Heart right ventricle (tissue), 16 donors: ENCODE measurements around the gene ARHGAP42. TPM values are rescaled to one million over a fixed set of nuclear protein-coding genes. Genes with fewer than 3 reads are reported as not detected.

Experiments used
- ATAC-seq, 8 donors: fragments of 200-7000 bp; cut with Tn5 transposase; one replicate each; pipeline ENCODE4 v1.9.1; 2020; ENCODE audit warnings: mild to moderate bottlenecking in 8 of 8, moderate library complexity in 8 of 8, moderate number of reproducible peaks in 1 of 8
- DNase-seq, 2 donors: peaks; one replicate each; pipeline ENCODE4 v3.0.0-alpha.2; 2020
- H3K27ac ChIP-seq, 10 donors: fragments of 200-600 bp; sonication (generic) in 2 of 10; one replicate each; pipeline versions ENCODE4 v1.5.0 to v1.8.0; 2020 to 2022; ENCODE audit warnings: mild to moderate bottlenecking in 3 of 10
- H3K27me3 ChIP-seq, 7 donors: fragments of 200-600 bp; one replicate each; pipeline ENCODE4 v1.8.0; 2021 to 2022; ENCODE audit warnings: mild to moderate bottlenecking in 2 of 7
- H3K36me3 ChIP-seq, 9 donors: fragments of 200-600 bp; sonication (generic) in 1 of 9; one replicate each; pipeline versions ENCODE4 v1.5.0 to v1.8.0; 2020 to 2022; ENCODE audit warnings: mild to moderate bottlenecking in 2 of 9
- H3K4me1 ChIP-seq, 9 donors: fragments of 200-600 bp; sonication (generic) in 1 of 9; one replicate each; pipeline versions ENCODE4 v1.5.0 to v1.8.0; 2020 to 2022; ENCODE audit warnings: mild to moderate bottlenecking in 4 of 9
- H3K4me3 ChIP-seq, 10 donors: fragments of 200-600 bp; sonication (generic) in 2 of 10; one replicate each; pipeline versions ENCODE4 v1.5.0 to v1.8.0; 2020 to 2022; ENCODE audit warnings: mild to moderate bottlenecking in 7 of 10, moderate library complexity in 2 of 10
- H3K9me3 ChIP-seq, 11 donors: fragments of 200-600 bp in 10 of 11; sonication (generic) in 2 of 11; one replicate each; pipeline versions ENCODE4 v1.5.0 to v1.8.0; 2013 to 2022; ENCODE audit warnings: mild to moderate bottlenecking in 2 of 11, control low read depth in 1 of 11, moderate library complexity in 1 of 11
- WGBS, 2 donors: extraction: QIAGEN DNeasy Blood & Tissue Kit; methylation state at CpG; one replicate each; pipeline ENCODE4 v1.1.7; 2013; ENCODE audit warnings: inconsistent platforms in 1 of 2; 5-methylcytosine and 5-hydroxymethylcytosine counted together
- intact Hi-C, 10 donors: fragments of 100-400 bp; cut with DNase I; formaldehyde crosslinking; loops; one replicate each; pipeline versions ENCODE4 v1.11.1 to v1.14.2; 2022
- polyA plus RNA-seq, 2 donors: library from polyadenylated mRNA; stranded (reverse); fragments of 200-250 nt; gene quantifications; one replicate each; pipeline ENCODE4 v1.2.3, GENCODE V29; 2013
- total RNA-seq, 10 donors: library from RNA; stranded (reverse); fragmentation: NEBNext Ultra II Directional in 3 of 10; extraction: Animal tissue kit (Norgen Biotek cat#: 25700) in 3 of 10; gene quantifications; one replicate each; pipeline versions ENCODE4 v1.2.1 to v1.2.4, GENCODE V29; 2021 to 2023
- TF ChIP-seq, protein P1 (sequence below), 9 donors: fragments of 200-600 bp; sonication (generic) in 2 of 9; IDR thresholded peaks; one replicate each; pipeline versions ENCODE4 v1.5.0 to v1.8.0; 2021 to 2022; ENCODE audit warnings: antibody characterized with exemption in 9 of 9, mild to moderate bottlenecking in 5 of 9, moderate library complexity in 1 of 9
- donor health status: Arrhythmogenic right ventricular cardiomyopathy.
- donor health status: ischemic (EF 13 %, LVEDD 7.1; RV severe dilation, severe dysfunction).
- donor health status: healthy with polysubstance abuse.
- donor health status: DM: no; HTN: yes; CAD: no.
- donor health status: DM: no; HTN: no; CAD: no.
- donor health status: ischemic (EF 25% LVEDD 6.9; RV normal size, moderate dysfunction).
- donor health status: ischemic (EF 25% LVEDD 5.7; RV mildly dilated, moderate dysfunction).
- donor health status: healthy.
- donor health status: DM: yes; HTN: yes; CAD: no.
- donor health status: Ischemic cardiomyopathy.
- donor health status: ischemic (EF 35%, LVEDD 5.7; RV mildly dilated, moderate dysfunction).
- donor health status: nonischemic (EF 11% LVEDD 7.7; RV severe dilation, severe dysfunction).
- donor health status: DM: yes; HTN: yes; CAD: no.
- donor health status: PGD.
- donor health status: ischemic (EF 29% LVEDD 5.4; RV normal size, mild dysfunction).
- donor health status: nonischemic (EF 23%, LVEDD 6.1; RV moderate dilation, normal function).

ARHGAP42 gene
- total and polyA plus RNA-seq, 12 donors: 3.9 to 13.1 (median 8.8) TPM

DNA sequence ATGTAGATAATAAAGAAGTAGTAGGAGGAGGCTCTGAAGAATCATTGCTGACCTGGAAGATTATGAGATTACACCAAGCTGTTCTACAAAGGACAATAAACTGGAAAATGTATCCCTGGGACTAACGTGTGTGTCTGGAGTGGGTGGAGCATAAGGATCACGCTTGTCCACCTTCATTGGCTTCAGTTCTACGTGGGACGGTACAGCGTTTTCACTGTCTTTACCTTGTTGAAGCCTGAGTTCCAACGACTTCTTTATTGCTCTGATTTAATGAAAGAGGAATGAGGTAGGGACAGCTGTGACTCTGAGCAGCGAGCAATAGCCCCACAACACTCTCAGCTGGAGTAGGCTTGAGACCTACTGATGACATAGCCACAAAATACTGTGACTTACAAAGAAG lies 87.0 kb downstream of the ARHGAP42 start:
- H3K27ac ChIP-seq: no peak overlapping the region
- no peaks in the 10 kb centered on the region for H3K9me3 ChIP-seq
- WGBS, 2 donors: 92 to 95% methylated on average over 7 of the region's 7 CpGs
- peaks cover 0 to 26% (median 8%) of the 10 kb centered on the region in 9 donors for H3K36me3 ChIP-seq
- no peak for ATAC-seq
- intact Hi-C loops: no loop called here
- no peak for DNase-seq
- peaks cover 0 to 21% (median 3%) of the 10 kb centered on the region in 9 donors for H3K4me1 ChIP-seq
- TF ChIP-seq, protein P1, sequence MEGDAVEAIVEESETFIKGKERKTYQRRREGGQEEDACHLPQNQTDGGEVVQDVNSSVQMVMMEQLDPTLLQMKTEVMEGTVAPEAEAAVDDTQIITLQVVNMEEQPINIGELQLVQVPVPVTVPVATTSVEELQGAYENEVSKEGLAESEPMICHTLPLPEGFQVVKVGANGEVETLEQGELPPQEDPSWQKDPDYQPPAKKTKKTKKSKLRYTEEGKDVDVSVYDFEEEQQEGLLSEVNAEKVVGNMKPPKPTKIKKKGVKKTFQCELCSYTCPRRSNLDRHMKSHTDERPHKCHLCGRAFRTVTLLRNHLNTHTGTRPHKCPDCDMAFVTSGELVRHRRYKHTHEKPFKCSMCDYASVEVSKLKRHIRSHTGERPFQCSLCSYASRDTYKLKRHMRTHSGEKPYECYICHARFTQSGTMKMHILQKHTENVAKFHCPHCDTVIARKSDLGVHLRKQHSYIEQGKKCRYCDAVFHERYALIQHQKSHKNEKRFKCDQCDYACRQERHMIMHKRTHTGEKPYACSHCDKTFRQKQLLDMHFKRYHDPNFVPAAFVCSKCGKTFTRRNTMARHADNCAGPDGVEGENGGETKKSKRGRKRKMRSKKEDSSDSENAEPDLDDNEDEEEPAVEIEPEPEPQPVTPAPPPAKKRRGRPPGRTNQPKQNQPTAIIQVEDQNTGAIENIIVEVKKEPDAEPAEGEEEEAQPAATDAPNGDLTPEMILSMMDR (IDR thresholded peaks at IDR 0.05): no peak
- no peaks in the 10 kb centered on the region for H3K27me3 ChIP-seq
- no peak overlapping the region for H3K4me3 ChIP-seq

DNA sequence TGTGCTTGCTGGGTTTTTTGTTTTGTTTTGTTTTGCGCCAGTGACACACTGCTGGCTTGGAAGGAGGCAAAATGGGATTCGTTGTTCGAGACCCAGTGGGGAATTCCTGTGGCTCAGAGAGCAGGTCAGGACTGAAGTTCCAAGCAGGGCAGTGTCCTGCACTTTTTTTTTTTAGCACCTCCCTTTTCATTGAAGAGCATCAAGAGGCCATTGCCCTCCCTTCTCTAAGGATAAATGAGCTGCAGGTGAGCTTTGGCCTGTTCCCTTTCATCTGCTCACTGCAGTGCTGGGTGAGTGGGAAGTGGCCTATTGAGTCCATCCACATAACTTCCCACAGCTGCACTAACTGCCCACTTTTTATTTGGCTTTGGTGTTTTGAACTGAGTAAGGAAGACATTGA lies 87.8 kb downstream of the ARHGAP42 start:
- Histone ChIP-seq H3K36me3 (peaks cover 0 to 26% (median 8%) of the 10 kb centered on the region in 9 donors), H3K9me3 (no peaks in the 10 kb centered on the region), H3K27ac (no peak overlapping the region), H3K4me1 (peaks cover 0 to 14% (median 0%) of the 10 kb centered on the region in 9 donors), H3K27me3 (no peaks in the 10 kb centered on the region), H3K4me3 (no peak overlapping the region)
- TF ChIP-seq, protein P1 (IDR thresholded peaks at IDR 0.05): no peak
- intact Hi-C loops: no loop called here
- no peak for ATAC-seq
- 89 to 90% methylated on average over 3 of the region's 3 CpGs for WGBS, 2 donors
- no peak for DNase-seq

DNA sequence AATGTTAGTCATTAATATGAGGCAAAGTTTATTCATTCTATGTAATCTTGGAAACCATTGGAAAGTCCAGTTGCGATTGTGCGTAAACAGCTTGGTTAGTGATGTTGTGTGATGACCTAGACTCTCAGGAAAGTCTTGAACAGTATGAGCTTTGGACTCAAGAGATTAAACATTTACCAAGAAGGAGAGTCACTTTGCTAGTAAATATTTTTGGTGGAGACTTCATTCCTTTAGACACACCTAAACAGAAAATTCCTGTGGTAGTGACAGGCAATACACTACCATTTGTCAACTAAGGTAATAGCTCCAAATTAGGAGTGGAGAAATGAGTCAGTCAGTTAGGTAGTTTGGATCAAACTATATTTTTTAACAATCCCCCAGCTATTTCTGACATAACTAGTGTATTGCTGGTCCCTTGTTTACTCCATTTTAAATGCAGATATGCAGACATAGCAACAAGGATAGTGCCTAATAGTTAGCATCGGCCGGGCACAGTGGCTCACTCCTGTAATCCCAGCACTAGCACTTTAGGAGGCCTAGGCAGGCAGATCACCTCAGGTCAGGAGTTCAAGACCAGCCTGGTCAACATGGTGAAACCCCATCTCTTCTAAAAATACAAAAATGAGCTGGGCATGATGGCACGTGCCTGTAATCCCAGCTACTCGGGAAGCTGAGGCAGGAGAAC lies 89.3 kb downstream of the ARHGAP42 start:
- H3K27ac ChIP-seq: no peak overlapping the region
- DNase-seq (no peak), ATAC-seq (no peak)
- TF ChIP-seq, protein P1 (IDR thresholded peaks at IDR 0.05): no peak
- H3K4me3 ChIP-seq: no peak overlapping the region
- H3K36me3 ChIP-seq: peaks cover 0 to 16% (median 8%) of the 10 kb centered on the region in 9 donors
- WGBS, 2 donors: 92 to 96% methylated on average over 6 of the region's 6 CpGs
- H3K27me3 ChIP-seq: no peaks in the 10 kb centered on the region
- H3K9me3 ChIP-seq: no peaks in the 10 kb centered on the region
- intact Hi-C loops: no loop called here
- H3K4me1 ChIP-seq: peaks cover 0 to 14% (median 0%) of the 10 kb centered on the region in 9 donors

DNA sequence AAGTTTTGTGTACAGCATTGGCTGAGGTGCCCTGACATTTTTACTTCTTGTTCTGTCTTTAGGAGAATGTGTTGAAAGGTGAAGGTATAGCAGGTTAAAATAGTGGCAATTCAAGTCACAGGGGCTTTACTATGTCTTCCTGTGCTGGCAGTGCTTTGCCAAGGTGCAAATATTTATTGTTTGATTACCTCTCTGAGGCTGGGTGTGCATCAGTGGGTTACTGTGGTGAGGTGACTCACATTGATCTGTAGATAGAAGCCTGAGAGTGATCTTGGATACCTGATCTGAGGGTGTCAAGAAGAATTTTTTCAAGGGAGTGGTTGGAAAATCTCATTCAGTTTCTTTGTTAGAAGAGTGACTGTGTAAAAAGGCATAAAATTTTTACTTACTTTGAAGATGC lies 90.0 kb downstream of the ARHGAP42 start:
- ATAC-seq: no peak
- no peaks in the 10 kb centered on the region for H3K27me3 ChIP-seq
- intact Hi-C loops: no loop called here

More for the DNA sequence above, 90.0 kb downstream of the ARHGAP42 start:
- Histone ChIP-seq H3K4me1 (peaks cover 0 to 14% (median 0%) of the 10 kb centered on the region in 9 donors), H3K27ac (no peak overlapping the region), H3K4me3 (no peak overlapping the region), H3K9me3 (no peaks in the 10 kb centered on the region), H3K36me3 (peaks cover 0 to 9% (median under 1%) of the 10 kb centered on the region in 9 donors)
- TF ChIP-seq, protein P1 (IDR thresholded peaks at IDR 0.05): no peak
- DNase-seq: no peak
